GM23338 (cell line): ENCODE measurements around the gene IGFBPL1. TPM values are rescaled to one million over a fixed set of nuclear protein-coding genes. Genes with fewer than 3 reads are reported as not detected.

Experiments
- ATAC-seq: fragments of 200-7000 bp; cut with Tn5 transposase; 3 replicates; pipeline ENCODE4 v1.9.1; 2020
- DNase-seq: peaks from one replicate; pipeline ENCODE4 v3.0.0-alpha.2; 2015; ENCODE audit warnings: low spot score
- H2AFZ ChIP-seq: fragments of 200-600 bp; sonication (generic); 2 replicates; pipeline ENCODE4 v1.8.0; 2016; ENCODE audit warnings: antibody characterized with exemption, mild to moderate bottlenecking, moderate library complexity
- H3F3A ChIP-seq: fragments of 200-600 bp; sonication (generic); replicated peaks from 2 replicates; pipeline ENCODE4 v1.8.0; 2017; ENCODE audit warnings: antibody characterized with exemption, mixed run types, low read depth
- H3K27ac ChIP-seq: fragments of 200-600 bp; sonication (generic); 2 replicates; pipeline ENCODE4 v1.6.1; 2016; ENCODE audit warnings: low read depth
- H3K27me3 ChIP-seq: fragments of 200-600 bp; sonication (generic); 2 replicates; pipeline ENCODE4 v1.8.0; 2016; ENCODE audit warnings: mild to moderate bottlenecking, mixed run types, moderate library complexity; ENCODE audit not compliant: insufficient read depth
- H3K36me3 ChIP-seq: fragments of 200-600 bp; sonication (generic); 2 replicates; pipeline ENCODE4 v1.8.0; 2016; ENCODE audit warnings: mild to moderate bottlenecking; ENCODE audit not compliant: insufficient read depth
- H3K4me1 ChIP-seq: fragments of 200-600 bp; sonication (generic); 2 replicates; pipeline ENCODE4 v1.8.0; 2016; ENCODE audit warnings: mild to moderate bottlenecking, moderate library complexity; ENCODE audit not compliant: insufficient read depth
- H3K4me2 ChIP-seq: fragments of 200-600 bp; sonication (generic); 2 replicates; pipeline ENCODE4 v1.7.1; 2017; ENCODE audit warnings: mixed run types
- H3K4me3 ChIP-seq: fragments of 200-600 bp; sonication (generic); 2 replicates; pipeline ENCODE4 v1.6.1; 2016; ENCODE audit warnings: mixed run types
- H3K79me2 ChIP-seq: fragments of 200-600 bp; sonication (generic); replicated peaks from 2 replicates; pipeline ENCODE4 v1.8.0; 2017; ENCODE audit warnings: mild to moderate bottlenecking; ENCODE audit not compliant: insufficient read depth
- H3K9me2 ChIP-seq: fragments of 200-600 bp; sonication (generic); 2 replicates; pipeline ENCODE4 v1.8.0; 2017; ENCODE audit not compliant: insufficient read depth
- H4K20me1 ChIP-seq: fragments of 200-600 bp; sonication (generic); replicated peaks from 2 replicates; pipeline ENCODE4 v1.8.0; 2017; ENCODE audit warnings: mild to moderate bottlenecking; ENCODE audit not compliant: insufficient read depth
- H3K27ac Mint-ChIP-seq: 2 replicates; pipeline ENCODE4 v1.8.0; 2020; ENCODE audit warnings: inconsistent platforms, mild to moderate bottlenecking, moderate library complexity, mixed read lengths
- H3K27me3 Mint-ChIP-seq: 3 replicates; pipeline ENCODE4 v1.8.0; 2022; ENCODE audit warnings: low read depth, mild to moderate bottlenecking, moderate library complexity, mixed read lengths, inconsistent platforms; ENCODE audit not compliant: insufficient read depth, poor library complexity
- H3K36me3 Mint-ChIP-seq: 3 replicates; pipeline ENCODE4 v1.8.0; 2021; ENCODE audit warnings: low read depth, mild to moderate bottlenecking, inconsistent platforms, moderate library complexity, mixed read lengths
- H3K4me1 Mint-ChIP-seq: 3 replicates; pipeline ENCODE4 v1.8.0; 2020; ENCODE audit warnings: mild to moderate bottlenecking, inconsistent platforms, mixed read lengths
- H3K4me3 Mint-ChIP-seq: 3 replicates; pipeline ENCODE4 v1.8.0; 2021; ENCODE audit warnings: moderate library complexity, mild to moderate bottlenecking, inconsistent platforms, mixed read lengths
- H3K9me3 Mint-ChIP-seq: 3 replicates; pipeline ENCODE4 v1.8.0; 2020; ENCODE audit warnings: moderate library complexity, mild to moderate bottlenecking, inconsistent platforms, mixed read lengths
- CREB1 ChIP-seq: fragments of 250-450 bp; sonication (Bioruptor Pico); IDR thresholded peaks from 2 replicates; pipeline ENCODE4 v1.5.0; 2020; ENCODE audit warnings: low read depth, mild to moderate bottlenecking, moderate library complexity
- EZH2 ChIP-seq: fragments of 200-600 bp; sonication (generic); IDR thresholded peaks from one replicate; pipeline ENCODE4 v1.8.0; 2017; ENCODE audit warnings: antibody characterized with exemption, mild to moderate bottlenecking, low read depth; ENCODE audit not compliant: unreplicated experiment
- NANOG ChIP-seq: IDR thresholded peaks from 2 replicates; pipeline ENCODE4 v1.6.1; 2016; ENCODE audit warnings: antibody characterized with exemption, borderline replicate concordance
- POLR2AphosphoS5 ChIP-seq: IDR thresholded peaks from 2 replicates; pipeline ENCODE4 v1.6.1; 2016; ENCODE audit warnings: antibody characterized with exemption, low read depth
- STAT1 ChIP-seq: IDR thresholded peaks from one replicate; pipeline ENCODE4 v1.6.1; 2016; ENCODE audit warnings: antibody characterized with exemption; ENCODE audit not compliant: unreplicated experiment
- ZNF331 ChIP-seq: fragments of 250-450 bp; sonication (Bioruptor Pico); IDR thresholded peaks from 2 replicates; pipeline ENCODE4 v1.5.0; 2020; ENCODE audit warnings: low read depth, mild to moderate bottlenecking, moderate library complexity
- polyA plus RNA-seq: library from polyadenylated mRNA; unstranded; fragments of >200 nt; fragmentation: Nextera tagmentation; extraction: Ambion mirVana; gene quantifications from 2 replicates; pipeline ENCODE4 v1.2.1, GENCODE V29; 2016
- total RNA-seq: library from RNA; depleted of rRNA; stranded (reverse); fragments of >200 nt; shearing (Covaris generic); gene quantifications from 2 replicates; pipeline ENCODE4 v1.2.3, GENCODE V29; 2014
- TF ChIP-seq, protein P1 (sequence below), 2 experiments: fragments of 200-600 bp in 1 of 2; sonication (generic) in 1 of 2; conservative IDR thresholded peaks; 2 replicates each; pipeline versions ENCODE4 v1.5.1 to v1.6.1; 2016 to 2017; ENCODE audit warnings: antibody characterized with exemption in 2 of 2, low read depth in 2 of 2, mild to moderate bottlenecking in 2 of 2, moderate library complexity in 1 of 2
- TF ChIP-seq, protein P2 (sequence below): fragments of 250-450 bp; sonication (Bioruptor Pico); IDR thresholded peaks from 2 replicates; pipeline ENCODE4 v1.5.0; 2020; ENCODE audit warnings: mild to moderate bottlenecking, moderate library complexity
- TF ChIP-seq, protein P3 (sequence below): IDR thresholded peaks from 2 replicates; pipeline ENCODE4 v1.6.1; 2016; ENCODE audit warnings: antibody characterized with exemption

The IGFBPL1 gene
- total and polyA plus RNA-seq, 2 experiments from 2014 or later: 9.4 to 75.6 TPM

DNA sequence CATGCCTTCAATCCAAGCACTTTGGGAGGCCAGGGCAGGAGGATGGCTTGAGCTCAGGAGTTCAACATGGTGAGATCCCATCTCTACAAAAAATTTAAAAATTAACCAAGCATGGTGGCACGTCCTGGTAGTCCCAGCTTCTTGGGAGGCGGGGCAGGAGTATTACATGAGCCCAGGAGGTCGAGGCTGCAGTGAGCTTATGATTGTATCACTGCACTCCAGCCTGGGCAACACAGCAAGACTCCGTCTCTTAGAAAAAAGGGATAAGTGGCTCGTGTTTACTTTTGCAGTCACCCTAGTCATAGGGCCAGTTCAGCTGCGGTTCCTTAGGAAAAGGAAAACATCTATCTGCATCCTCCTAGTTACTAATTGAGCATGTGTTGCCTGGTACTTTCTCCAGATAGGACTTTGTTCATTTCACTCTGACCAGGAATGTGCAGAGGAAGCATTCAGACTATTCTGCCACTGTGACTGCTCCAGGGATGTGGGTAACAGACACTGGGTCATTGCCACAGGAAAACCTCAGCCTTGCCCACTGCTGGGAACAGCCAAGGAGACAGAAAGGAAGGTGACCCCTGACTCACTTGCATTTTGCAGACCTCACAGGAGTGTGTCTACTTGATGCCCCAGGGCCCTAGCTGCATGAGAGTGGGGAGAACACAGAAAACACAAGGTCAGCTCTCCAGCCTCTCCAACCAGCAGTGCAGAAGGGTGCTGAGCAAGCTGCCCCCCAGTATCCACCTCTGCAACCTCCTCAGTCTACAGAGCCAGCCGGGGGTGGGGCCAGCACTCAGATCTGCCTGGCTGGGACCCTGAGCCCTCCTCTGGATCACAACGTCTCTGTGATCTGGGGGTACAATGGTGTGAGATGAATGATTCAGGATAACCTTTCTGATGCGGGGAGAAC, 65.6 kb downstream of the IGFBPL1 start:
- no peaks in the 10 kb centered on the region for H4K20me1 ChIP-seq
- no peaks in the 10 kb centered on the region for H3K9me2 ChIP-seq
- no peak overlapping the region for H2AFZ ChIP-seq
- Mint-ChIP-seq H3K4me1 (peaks cover 2% of the 10 kb centered on the region), H3K4me3 (no peak overlapping the region), H3K36me3 (no peaks in the 10 kb centered on the region), H3K27me3 (peaks cover 6% of the 10 kb centered on the region), H3K9me3 (no peaks in the 10 kb centered on the region), H3K27ac (no peak overlapping the region)
- no peak for DNase-seq
- no peaks in the 10 kb centered on the region for H3K79me2 ChIP-seq
- TF ChIP-seq, protein P1, sequence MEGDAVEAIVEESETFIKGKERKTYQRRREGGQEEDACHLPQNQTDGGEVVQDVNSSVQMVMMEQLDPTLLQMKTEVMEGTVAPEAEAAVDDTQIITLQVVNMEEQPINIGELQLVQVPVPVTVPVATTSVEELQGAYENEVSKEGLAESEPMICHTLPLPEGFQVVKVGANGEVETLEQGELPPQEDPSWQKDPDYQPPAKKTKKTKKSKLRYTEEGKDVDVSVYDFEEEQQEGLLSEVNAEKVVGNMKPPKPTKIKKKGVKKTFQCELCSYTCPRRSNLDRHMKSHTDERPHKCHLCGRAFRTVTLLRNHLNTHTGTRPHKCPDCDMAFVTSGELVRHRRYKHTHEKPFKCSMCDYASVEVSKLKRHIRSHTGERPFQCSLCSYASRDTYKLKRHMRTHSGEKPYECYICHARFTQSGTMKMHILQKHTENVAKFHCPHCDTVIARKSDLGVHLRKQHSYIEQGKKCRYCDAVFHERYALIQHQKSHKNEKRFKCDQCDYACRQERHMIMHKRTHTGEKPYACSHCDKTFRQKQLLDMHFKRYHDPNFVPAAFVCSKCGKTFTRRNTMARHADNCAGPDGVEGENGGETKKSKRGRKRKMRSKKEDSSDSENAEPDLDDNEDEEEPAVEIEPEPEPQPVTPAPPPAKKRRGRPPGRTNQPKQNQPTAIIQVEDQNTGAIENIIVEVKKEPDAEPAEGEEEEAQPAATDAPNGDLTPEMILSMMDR (conservative IDR thresholded peaks at IDR 0.05; ENCODE audit: low read depth in 2 of 2): no peak
- TF ChIP-seq STAT1: no peak
- H3K4me2 ChIP-seq: no peak overlapping the region
- H3K27me3 ChIP-seq: no peaks in the 10 kb centered on the region
- H3F3A ChIP-seq: no peaks in the 10 kb centered on the region
- 0 out of 2 replicates have a peak, but pooled peaks cover 7% of the 10 kb centered on the region for H3K4me1 ChIP-seq
- H3K4me3 ChIP-seq: no peak overlapping the region
- no peaks in the 10 kb centered on the region for H3K36me3 ChIP-seq
- no peak overlapping the region for H3K27ac ChIP-seq
- no peak for ATAC-seq

DNA sequence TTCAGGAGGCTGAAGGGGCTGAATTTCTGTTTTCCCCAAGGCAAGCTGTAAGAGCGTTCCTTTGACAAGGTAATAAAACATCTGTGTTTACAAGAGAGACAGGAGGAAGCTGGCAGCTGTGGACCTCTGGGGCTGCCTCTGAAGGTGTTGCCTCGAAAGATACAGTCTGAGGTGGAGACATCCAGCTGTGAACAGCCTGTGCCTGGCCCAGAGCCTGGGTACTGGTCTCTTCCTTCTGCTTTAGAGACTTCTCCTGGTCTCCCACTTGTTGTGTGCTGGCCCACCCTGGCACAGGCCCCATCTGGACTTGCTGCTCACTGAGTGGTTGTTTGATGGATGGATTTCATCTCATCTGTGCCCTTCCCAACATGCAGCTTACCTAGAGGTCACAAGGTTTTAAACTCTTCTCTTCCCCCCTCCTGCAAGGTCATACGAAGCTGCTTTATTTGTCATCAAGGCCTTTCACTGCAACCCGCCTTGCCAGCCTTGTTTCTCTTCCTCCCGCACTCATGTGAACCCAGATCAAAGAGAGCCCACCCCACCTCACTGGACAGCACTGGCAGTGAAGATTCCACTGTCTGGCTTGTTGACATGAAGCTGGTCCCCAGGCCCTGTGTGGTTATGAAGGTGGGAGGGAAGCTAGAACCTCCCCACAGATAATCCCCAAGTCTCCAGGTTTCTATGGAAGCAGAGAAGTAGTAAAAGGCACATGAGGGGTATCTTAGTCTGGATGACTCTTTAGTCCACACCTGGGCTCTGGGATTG, 66.7 kb downstream of the IGFBPL1 start:
- no peak overlapping the region for H2AFZ ChIP-seq
- Mint-ChIP-seq H3K36me3 (no peaks in the 10 kb centered on the region), H3K27ac (no peak overlapping the region), H3K9me3 (no peaks in the 10 kb centered on the region), H3K4me3 (no peak overlapping the region), H3K4me1 (peaks cover 11% of the 10 kb centered on the region), H3K27me3 (peaks cover 6% of the 10 kb centered on the region)
- 0 out of 2 replicates have a peak, but pooled peaks cover 7% of the 10 kb centered on the region for H3K4me1 ChIP-seq
- no peak overlapping the region for H3K4me3 ChIP-seq
- H4K20me1 ChIP-seq: no peaks in the 10 kb centered on the region
- H3F3A ChIP-seq: no peaks in the 10 kb centered on the region
- no peak overlapping the region for H3K27ac ChIP-seq
- no peaks in the 10 kb centered on the region for H3K27me3 ChIP-seq
- no peak for ATAC-seq
- no peaks in the 10 kb centered on the region for H3K9me2 ChIP-seq
- H3K4me2 ChIP-seq: no peak overlapping the region
- no peaks in the 10 kb centered on the region for H3K79me2 ChIP-seq
- no peak for DNase-seq
- H3K36me3 ChIP-seq: no peaks in the 10 kb centered on the region
- no peak for TF ChIP-seq CREB1 (CRISPR knock-in tag)
- TF ChIP-seq EZH2: no peak
- TF ChIP-seq, protein P2, sequence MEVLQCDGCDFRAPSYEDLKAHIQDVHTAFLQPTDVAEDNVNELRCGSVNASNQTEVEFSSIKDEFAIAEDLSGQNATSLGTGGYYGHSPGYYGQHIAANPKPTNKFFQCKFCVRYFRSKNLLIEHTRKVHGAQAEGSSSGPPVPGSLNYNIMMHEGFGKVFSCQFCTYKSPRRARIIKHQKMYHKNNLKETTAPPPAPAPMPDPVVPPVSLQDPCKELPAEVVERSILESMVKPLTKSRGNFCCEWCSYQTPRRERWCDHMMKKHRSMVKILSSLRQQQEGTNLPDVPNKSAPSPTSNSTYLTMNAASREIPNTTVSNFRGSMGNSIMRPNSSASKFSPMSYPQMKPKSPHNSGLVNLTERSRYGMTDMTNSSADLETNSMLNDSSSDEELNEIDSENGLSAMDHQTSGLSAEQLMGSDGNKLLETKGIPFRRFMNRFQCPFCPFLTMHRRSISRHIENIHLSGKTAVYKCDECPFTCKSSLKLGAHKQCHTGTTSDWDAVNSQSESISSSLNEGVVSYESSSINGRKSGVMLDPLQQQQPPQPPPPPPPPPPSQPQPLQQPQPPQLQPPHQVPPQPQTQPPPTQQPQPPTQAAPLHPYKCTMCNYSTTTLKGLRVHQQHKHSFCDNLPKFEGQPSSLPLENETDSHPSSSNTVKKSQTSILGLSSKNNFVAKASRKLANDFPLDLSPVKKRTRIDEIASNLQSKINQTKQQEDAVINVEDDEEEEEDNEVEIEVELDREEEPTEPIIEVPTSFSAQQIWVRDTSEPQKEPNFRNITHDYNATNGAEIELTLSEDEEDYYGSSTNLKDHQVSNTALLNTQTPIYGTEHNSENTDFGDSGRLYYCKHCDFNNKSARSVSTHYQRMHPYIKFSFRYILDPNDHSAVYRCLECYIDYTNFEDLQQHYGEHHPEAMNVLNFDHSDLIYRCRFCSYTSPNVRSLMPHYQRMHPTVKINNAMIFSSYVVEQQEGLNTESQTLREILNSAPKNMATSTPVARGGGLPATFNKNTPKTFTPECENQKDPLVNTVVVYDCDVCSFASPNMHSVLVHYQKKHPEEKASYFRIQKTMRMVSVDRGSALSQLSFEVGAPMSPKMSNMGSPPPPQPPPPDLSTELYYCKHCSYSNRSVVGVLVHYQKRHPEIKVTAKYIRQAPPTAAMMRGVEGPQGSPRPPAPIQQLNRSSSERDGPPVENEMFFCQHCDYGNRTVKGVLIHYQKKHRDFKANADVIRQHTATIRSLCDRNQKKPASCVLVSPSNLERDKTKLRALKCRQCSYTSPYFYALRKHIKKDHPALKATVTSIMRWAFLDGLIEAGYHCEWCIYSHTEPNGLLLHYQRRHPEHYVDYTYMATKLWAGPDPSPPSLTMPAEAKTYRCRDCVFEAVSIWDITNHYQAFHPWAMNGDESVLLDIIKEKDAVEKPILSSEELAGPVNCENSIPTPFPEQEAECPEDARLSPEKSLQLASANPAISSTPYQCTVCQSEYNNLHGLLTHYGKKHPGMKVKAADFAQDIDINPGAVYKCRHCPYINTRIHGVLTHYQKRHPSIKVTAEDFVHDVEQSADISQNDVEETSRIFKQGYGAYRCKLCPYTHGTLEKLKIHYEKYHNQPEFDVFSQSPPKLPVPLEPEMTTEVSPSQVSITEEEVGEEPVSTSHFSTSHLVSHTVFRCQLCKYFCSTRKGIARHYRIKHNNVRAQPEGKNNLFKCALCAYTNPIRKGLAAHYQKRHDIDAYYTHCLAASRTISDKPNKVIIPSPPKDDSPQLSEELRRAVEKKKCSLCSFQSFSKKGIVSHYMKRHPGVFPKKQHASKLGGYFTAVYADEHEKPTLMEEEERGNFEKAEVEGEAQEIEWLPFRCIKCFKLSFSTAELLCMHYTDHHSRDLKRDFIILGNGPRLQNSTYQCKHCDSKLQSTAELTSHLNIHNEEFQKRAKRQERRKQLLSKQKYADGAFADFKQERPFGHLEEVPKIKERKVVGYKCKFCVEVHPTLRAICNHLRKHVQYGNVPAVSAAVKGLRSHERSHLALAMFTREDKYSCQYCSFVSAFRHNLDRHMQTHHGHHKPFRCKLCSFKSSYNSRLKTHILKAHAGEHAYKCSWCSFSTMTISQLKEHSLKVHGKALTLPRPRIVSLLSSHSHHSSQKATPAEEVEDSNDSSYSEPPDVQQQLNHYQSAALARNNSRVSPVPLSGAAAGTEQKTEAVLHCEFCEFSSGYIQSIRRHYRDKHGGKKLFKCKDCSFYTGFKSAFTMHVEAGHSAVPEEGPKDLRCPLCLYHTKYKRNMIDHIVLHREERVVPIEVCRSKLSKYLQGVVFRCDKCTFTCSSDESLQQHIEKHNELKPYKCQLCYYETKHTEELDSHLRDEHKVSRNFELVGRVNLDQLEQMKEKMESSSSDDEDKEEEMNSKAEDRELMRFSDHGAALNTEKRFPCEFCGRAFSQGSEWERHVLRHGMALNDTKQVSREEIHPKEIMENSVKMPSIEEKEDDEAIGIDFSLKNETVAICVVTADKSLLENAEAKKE (CRISPR knock-in tag): no peak
- no peak for TF ChIP-seq STAT1
- no peak for TF ChIP-seq NANOG
- TF ChIP-seq POLR2AphosphoS5: no peak
- TF ChIP-seq, protein P3, sequence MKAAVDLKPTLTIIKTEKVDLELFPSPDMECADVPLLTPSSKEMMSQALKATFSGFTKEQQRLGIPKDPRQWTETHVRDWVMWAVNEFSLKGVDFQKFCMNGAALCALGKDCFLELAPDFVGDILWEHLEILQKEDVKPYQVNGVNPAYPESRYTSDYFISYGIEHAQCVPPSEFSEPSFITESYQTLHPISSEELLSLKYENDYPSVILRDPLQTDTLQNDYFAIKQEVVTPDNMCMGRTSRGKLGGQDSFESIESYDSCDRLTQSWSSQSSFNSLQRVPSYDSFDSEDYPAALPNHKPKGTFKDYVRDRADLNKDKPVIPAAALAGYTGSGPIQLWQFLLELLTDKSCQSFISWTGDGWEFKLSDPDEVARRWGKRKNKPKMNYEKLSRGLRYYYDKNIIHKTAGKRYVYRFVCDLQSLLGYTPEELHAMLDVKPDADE: no peak
- TF ChIP-seq ZNF331 (CRISPR knock-in tag): no peak
